ENCODE data around the gene KAT6B.

KAT6B gene

GRCh38 chr10:74822521-74823089, 3.8 kb upstream of the KAT6B start:
- DNase-seq (ENCODE audit: low read depth in 2 of 2), result peak in 1 of 2 donors; percentile 70
- TF ChIP-seq CTCF (IDR thresholded peaks at IDR 0.05; ENCODE audit: low read depth, low read length), result no peak
- H3K4me3 ChIP-seq (replicated peaks in 1 of 2; ENCODE audit: low read depth in 2 of 2, low read length in 2 of 2), result no peak overlapping the region

GRCh38 chr10:74823791-74824183, 2.6 kb upstream of the KAT6B start:
- no peak for TF ChIP-seq CTCF (IDR thresholded peaks at IDR 0.05; ENCODE audit: low read depth, low read length)

GRCh38 chr10:74824184-74824899, 2.1 kb upstream of the KAT6B start:
- H3K4me3 ChIP-seq (replicated peaks in 1 of 2; ENCODE audit: low read depth in 2 of 2, low read length in 2 of 2), result peak overlapping the region; percentile 81 to 96
- DNase-seq (ENCODE audit: low read depth in 2 of 2), result no peak
- TF ChIP-seq CTCF (IDR thresholded peaks at IDR 0.05; ENCODE audit: low read depth, low read length), result no peak

More at GRCh38 chr10:74823791-74824183, 2.6 kb upstream of the KAT6B start:
- DNase-seq (ENCODE audit: low read depth in 2 of 2), result no peak
- no peak overlapping the region for H3K4me3 ChIP-seq (replicated peaks in 1 of 2; ENCODE audit: low read depth in 2 of 2, low read length in 2 of 2)

GRCh38 chr10:74824900-74825370, 1.5 kb upstream of the KAT6B start:
- DNase-seq (ENCODE audit: low read depth in 2 of 2), result peak in 1 of 2 donors; percentile 24
- H3K4me3 ChIP-seq (replicated peaks in 1 of 2; ENCODE audit: low read depth in 2 of 2, low read length in 2 of 2), result peak overlapping the region; percentile 81 to 96
- TF ChIP-seq CTCF (IDR thresholded peaks at IDR 0.05; ENCODE audit: low read depth, low read length), result no peak

GRCh38 chr10:74825371-74826141, 844 bp upstream of the KAT6B start:
- peak overlapping the region; percentile 81 to 96 for H3K4me3 ChIP-seq (replicated peaks in 1 of 2; ENCODE audit: low read depth in 2 of 2, low read length in 2 of 2)
- no peak for DNase-seq (ENCODE audit: low read depth in 2 of 2)
- TF ChIP-seq CTCF (IDR thresholded peaks at IDR 0.05; ENCODE audit: low read depth, low read length), result no peak

GRCh38 chr10:74827045-74827441, 643 bp downstream of the KAT6B start:
- H3K4me3 ChIP-seq (replicated peaks in 1 of 2; ENCODE audit: low read depth in 2 of 2, low read length in 2 of 2), result peak overlapping the region; percentile 62 to 78
- no peak for DNase-seq (ENCODE audit: low read depth in 2 of 2)
- no peak for TF ChIP-seq CTCF (IDR thresholded peaks at IDR 0.05; ENCODE audit: low read depth, low read length)
